ENCODE measurements around the gene TMEM106C. TPM values are rescaled to one million over a fixed set of nuclear protein-coding genes. Genes with fewer than 3 reads are reported as not detected.

TMEM106C gene
- total RNA-seq, 1 experiment from 2014 or later: 211 TPM

DNA sequence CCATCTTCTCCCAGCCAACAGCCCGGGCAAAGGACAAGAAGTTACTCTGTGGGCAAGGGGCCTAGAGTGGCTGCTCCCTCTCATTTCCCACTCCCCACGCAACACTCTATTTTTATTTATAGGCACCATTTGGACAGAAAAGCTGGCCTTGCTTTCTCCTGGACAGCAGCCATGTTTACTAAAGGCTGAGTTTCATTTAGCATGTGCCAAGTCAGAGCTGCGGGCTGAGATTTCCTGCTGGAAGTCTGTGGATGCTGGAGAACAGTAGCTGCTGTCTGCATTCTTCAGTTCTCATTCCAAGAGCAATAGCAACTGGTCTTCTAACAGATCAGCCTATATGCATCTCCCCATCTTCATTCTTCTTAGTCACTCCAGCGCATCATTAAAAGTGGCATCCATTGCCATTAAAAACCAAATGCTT, 32.6 kb downstream of the TMEM106C start:
- DNase-seq (ENCODE audit: low spot score): no peak

DNA sequence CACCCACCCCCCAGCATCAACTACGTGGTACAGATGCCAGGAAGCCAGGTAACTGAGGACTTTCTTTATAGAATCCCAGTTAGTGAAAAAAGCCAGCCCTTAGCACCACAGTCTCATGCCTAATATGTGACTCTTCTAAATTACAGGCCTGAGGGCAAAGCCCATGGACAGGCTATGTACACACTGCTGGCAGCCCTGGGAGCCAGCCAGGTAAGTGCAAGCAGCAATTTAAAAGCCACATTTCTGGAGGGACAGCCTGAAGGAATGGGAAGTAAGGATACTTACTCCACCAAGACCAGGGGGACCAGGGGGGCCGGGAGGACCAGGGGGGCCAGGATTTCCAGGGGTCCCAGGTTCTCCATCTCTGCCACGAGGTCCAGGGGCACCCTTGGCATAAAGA, 33.9 kb downstream of the TMEM106C start:
- no peak for DNase-seq (ENCODE audit: low spot score)

DNA sequence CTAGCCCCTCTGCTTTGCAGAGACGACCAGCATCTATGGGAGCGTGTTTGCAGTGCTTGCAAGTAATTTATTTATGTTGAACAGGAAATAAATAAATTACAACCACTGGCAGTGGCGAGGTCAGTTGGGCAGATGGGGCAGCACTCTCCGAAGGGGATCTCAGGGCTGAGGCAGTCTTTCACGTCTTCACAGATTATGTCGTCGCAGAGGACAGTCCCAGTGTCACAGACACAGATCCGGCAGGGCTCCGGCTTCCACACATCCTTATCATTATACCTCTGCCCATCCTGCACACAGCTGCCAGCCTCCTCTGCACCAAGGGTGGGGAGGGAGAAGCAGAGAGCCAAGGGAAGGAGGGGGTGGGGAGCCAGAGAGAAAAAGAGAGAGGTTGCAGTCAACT, 36.4 kb downstream of the TMEM106C start:
- no peak for DNase-seq (ENCODE audit: low spot score)

DNA sequence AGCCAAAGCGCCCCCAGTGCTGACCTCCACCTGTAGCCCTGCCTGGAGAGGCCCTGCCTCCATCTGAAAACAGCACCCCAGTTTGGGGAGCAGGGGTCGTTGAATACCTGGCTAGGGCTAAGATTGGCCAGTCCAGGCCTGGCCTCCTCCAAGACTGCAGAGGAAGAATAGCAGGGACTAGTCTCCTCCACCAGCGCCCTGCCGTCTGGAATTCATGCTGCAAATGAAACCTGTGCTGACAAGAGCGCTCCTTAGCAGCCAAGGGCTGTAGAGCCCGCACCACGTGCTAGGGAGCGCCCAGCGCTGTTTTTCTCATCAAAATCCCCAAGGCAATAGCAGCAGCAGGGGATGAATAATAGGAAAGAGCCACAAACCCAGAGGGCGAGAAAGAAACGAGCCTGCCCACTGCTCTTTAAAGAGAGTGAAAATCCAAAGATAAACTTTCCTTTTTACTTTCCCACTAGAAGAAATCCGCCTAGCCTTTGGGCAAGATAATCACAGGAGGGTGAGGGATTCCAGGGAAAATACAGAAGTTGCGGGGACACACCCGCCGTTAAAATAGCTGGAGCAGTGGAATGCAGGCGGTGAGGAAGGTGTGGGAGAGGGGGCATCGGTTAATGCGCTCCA, 37.6 kb downstream of the TMEM106C start:
- peak; percentile 59 for DNase-seq (ENCODE audit: low spot score)

DNA sequence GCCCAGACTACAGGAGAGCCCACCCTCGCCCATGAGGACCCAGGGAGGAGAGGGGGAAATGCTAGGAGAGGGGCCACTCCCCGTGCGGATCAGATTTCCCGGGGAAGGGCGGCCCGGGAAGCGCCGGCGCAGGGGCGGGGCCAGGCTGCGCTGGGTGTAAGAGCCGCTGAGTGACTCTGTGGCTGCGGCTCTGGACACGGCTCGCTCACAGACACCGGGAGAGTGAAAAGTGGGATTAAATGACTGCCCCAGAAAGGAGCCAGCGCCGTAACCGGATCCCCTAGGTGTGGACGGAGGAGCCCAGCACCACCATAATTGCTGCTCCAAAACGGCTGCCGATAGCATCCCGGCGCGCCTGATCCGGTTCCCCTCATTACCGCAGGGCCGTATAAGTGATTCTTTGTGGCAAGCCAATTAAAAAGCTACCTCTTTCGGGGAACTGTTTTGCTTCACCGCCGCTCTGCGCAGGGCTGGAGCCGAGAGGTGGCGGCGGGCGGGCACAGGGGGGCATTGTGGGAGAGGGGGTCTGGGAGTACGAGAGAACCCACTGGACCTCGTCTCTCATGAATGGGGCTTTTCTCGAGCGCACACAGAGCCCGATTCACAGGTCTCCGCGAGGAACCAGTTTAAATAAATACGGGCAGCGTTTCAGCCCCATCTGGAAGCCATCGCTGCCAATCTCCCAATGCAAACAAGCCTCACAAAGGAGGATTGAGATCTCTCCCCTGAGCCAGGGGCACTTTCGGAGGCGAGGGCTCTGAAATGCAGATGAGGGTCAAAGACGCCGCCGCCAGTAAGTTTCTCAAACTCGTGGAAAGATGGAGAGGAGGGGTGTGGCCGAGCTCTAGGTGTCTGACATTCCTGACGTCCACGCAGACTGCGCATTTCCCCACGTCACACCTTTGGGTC, 38.4 kb downstream of the TMEM106C start:
- DNase-seq (ENCODE audit: low spot score): no peak

DNA sequence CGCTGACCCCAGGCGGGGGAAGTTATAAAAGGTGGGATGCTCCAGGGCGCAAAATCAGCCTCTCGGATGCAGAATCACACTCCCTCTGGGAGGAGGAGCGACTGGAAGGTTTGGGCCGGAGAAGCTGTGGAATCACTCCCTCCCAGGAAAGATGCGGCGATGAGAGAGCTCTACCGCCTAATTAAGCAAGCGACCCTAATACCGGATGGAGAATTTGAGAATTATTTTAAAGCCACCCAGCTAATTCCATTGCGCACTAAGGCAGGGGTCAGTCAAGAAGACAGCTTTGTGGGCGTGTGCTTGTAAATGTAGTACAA, 39.0 kb downstream of the TMEM106C start:
- no peak for DNase-seq (ENCODE audit: low spot score)

DNA sequence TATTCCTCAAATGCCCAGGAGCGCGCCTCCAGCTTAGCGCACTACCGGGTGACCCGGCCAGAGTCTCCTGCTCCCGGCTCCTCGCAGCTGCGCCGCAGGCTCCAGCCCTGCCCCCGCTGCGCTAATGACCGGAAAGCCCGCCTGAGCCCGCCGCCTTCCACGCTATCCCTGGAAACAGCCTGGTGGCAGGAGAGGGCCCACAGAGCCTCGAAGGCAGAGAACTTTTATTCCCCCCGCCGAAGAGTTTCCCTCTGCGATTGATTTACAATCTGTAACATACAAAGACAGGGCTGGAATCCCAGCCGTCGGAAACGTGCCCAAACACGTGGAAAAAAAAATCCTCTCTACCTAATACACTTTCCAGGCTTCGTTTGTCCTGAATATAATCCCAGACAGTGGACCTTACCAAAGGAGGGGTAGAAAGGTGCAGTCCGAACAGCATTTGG, 39.4 kb downstream of the TMEM106C start:
- DNase-seq (ENCODE audit: low spot score): no peak

DNA sequence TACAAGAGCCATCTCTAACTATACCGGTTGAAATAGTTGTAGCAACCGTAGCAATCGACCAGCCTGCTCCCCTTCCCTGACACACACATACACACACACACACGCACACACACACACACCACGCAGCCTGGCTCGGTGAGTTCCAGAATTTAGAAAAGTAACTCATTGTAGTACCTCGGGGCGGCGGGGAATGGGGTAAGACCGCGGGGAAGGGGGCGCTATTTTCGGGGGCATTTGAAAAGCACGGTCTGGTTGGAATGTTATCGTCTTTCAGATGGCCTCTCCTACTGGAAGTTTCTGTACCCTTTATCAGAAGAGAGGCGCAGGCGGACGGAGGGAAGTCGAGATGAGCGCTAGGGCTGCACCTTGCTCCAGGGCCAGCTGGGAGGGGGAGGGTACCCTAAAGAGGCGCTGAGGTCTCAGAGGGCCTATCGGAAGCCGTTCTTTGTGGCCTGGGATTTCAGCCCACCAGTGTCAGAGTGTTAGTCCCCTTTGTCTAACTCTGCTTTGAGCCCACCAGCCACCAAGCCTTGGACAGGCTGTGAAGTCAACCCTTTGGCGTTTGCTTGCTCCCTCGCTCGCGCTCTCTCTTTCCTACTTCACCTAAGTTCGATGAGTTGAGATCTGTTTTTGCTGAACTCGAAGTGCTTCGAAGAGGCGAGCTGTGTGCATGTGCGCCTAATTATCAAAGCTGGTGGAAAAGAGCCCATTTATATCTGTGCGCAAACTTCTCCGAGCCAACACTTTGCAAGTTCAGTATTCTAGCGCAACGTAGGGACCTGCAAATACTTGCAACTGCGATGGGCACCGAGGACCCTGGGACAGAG, 40.0 kb downstream of the TMEM106C start:
- no peak for DNase-seq (ENCODE audit: low spot score)

DNA sequence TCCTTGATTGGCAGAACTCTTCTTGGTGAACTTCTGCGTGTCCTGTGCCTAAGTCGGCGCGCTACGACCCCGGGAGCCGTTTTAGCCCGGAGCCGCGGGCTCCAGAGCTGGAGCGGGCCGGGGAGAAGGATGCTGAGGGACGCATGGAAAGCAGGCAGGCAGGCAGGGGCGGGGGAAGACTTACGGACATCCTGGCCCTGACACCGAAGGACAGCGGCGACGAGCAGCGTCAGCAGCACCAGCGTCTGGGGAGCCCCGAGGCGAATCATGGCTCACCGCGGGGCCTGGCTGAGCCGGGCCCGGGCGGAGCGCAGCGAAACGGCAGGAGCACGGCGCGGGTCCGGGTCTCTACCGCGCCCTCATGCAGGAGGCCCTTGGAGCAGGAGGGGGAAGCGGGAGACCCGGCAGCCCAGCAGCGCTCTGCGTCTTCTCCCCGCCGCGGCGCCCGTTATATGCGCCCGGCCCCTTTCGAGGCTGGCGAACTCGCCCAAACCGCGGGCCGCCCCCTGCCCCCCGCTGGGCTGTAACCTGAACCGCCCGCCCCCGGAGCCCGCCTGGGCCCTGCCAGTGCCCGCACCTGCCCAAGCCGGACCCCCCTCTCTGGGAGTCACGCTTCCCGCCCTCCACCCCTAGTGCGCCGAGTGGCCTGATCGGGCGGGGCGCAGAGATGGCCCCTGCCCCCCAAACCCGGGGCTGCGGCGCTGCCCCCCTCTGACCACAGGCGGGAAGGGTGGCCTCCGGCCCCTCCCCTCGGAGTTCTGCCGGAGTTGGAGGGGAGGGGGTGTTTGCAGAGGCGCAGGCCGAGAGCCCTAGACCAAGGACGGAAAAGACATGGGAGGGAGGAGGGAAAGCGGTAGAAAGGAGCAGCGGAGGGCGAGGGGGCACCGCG, 40.9 kb downstream of the TMEM106C start, which contains the start of gene COL2A1:
TSS of gene COL2A1 (minus strand) at position 424 of the 889 bp plus-strand sequence. CDS start at position 269, 155 bp downstream.
- DNase-seq (ENCODE audit: low spot score): no peak

DNA sequence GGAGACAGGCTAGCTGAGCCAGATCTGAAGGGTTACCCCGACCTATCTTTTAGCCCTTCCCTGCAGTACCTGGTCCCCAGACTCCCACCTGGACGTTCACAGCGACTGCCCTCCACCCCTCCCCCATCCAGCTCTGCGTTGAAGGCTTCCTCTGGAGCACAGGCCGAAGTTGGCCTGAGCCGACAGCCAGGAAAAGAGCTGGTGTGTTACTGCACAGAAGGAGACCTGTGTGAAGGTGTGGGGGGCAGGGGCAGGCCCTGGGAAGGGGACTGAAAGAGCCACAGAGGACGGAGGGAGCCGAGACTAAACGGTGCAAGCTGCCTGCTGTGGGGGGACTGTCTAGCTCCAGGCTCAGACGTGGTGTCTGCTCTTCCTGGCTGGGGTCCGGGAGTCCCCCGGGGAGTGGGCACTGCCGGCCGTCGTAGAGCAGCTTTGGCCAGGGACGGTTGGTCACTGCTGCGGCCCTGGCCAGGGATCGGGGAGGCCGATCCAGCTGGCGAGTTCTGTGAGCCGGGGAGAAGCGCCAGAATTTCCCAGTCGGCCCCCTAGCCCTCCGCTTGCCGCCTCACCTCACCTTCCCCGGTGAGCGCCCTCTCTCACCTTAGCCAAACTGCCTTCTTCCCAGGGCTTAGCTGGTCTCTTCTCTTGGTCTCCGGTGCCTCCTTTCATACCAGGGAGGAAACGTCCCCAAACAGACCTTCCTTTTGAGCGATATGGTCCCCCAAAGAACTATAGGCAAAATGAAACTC, 41.8 kb downstream of the TMEM106C start:
- no peak for DNase-seq (ENCODE audit: low spot score)

DNA sequence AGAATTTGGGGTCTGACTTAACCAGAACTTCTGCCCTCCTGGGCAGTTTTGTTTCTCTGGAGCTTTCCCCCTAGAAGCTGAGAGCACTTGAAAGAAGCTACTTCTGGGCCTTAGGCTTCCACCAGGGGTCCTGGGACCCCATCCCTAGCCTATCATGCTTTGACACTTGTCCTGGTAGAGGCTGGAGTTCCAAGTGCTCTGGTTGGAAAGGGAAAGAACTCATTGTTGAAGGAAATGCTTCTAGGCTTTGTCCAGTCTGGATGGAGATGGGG, 42.3 kb downstream of the TMEM106C start:
- no peak for DNase-seq (ENCODE audit: low spot score)

DNA sequence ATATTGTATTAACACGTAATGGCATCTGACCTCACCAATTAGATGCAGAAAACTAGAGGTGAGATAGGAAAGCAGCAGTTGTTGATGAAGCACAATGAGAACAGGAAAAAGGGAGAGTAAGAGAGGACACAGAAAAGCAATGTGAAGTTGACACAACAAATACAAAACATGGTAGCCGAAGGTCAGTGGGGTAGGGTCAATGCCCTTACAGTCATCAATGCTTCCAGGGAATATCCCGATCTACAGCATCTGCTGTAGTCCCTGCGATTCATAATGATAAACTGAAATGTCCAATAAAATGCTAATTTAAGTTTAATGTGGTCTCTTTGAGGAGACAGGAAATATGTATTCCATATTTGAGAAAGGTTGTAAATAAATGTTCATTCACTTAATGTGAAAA, 43.8 kb downstream of the TMEM106C start:
- DNase-seq (ENCODE audit: low spot score): no peak

DNA sequence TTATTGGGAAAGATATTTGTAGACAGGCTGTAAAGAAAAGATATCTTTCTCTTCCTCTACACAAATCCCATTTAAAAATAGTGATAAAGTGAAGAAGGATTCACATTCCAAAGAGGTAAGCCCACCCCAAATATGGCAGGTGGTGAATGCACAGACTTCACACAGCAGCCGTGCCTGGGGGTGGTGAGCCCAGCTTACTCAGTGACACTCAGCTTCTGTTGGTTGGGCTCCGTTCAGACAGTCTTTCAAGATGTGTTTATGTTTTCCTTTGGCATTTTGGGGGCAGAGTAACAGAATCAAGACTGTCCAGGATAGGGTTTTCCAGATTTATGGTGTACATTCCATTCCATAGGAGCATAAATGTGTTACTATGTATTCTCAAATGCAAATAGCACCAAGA, 45.0 kb downstream of the TMEM106C start:
- no peak for DNase-seq (ENCODE audit: low spot score)

DNA sequence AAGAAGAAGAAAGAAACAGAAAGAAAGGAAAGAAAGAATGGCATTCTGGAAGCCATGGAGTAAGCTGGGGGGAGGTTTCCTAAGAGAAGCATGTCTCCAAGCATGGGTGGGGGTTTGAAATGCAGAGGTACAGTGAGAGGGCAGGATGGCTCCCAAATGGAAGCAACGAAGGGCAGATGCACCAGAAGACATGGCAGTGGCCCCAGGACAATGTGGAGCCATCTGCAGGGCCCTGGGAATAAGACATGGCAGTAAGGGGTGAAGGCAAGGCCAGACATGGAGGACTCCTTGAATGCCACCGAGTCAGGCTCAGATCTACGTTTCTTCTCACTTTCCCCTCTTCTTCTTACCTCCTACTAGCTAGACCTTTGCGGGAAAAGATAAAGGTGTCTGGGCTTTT, 45.6 kb downstream of the TMEM106C start:
- DNase-seq (ENCODE audit: low spot score): no peak

DNA sequence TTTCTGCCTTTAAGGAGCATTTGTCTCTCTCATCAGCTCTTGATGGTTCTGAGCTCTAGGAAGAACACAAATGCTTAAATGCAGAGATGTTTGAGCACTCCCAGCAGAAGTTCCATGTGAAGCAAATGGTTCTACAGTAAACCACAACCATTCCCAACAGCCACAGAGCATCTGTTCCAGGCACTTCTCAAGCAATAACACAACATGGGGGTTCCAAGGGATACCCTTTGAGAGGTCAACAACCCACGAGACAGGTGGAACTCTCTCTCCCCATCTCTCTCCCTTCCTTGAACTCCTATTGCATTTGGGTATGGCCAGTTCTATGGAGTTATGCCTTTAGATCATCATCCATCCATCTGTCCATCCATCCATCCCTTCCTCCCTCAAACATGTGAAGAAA, 46.1 kb downstream of the TMEM106C start:
- DNase-seq (ENCODE audit: low spot score): no peak

DNA sequence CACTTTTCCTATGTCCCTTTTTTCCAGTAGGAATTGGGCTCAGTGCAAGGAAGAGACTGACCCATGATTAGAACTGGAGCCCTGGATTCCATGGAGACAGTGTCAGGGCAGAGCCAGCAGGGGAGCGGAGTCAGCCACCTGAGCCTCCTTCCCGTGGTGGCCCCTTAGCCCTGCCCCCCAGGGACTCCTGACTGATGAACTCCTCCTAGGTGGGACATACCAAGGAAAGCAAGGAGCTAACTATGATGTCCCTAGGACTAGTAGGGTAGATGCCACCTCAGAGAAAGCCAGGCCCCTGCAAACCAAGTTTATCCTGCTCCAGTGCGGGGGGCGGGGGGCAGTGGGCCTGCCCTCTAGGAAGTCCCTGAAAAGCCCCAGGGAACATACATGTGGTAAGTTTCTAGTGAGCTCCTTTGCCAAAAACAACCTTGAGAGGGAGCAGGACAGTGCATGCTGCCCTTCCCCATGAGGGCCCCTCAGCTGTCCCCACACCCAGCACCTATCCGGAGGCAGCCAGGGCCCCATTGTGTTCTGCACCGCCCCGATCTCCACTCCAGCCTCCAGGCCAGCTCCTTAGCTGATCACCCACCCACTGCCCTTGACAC, 47.1 kb downstream of the TMEM106C start:
- DNase-seq (ENCODE audit: low spot score): no peak

DNA sequence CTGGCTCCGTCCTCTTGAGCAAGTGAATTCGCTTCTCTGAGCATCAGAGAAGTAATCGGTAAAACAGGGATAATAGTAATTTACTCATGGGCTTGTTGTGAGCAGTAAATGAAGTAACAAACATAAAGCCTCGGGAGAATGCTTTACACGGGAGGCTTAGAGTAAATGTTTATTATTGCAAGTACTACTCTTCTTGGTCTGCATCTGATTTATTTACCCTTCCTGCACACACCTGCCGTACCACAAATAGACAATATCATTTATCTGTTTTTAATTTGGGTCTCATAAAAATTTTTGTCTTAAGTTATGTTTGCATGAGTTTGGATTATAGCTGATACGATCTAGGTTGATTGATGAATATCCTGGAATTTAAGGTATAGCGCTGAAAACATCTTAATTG, 48.7 kb downstream of the TMEM106C start:
- no peak for DNase-seq (ENCODE audit: low spot score)

DNA sequence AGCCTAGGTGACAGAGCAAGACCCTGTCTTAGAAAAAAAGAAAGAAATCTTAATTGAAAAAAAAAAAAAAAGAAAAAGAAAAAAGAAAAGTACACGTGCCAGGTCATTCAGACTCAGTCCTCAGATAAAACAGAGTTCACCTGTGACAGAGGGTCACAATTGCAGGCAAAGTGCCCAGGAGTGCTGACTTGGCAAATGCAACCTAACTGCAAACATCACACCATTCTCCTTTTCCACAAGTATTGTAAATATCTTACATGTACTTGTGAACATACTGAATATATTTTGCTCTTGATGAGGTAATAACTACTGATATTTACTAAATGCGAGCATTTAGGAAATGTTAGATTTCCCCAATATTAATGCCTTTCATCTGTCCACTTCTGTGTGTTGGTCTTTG, 49.9 kb downstream of the TMEM106C start:
- DNase-seq (ENCODE audit: low spot score): no peak

DNA sequence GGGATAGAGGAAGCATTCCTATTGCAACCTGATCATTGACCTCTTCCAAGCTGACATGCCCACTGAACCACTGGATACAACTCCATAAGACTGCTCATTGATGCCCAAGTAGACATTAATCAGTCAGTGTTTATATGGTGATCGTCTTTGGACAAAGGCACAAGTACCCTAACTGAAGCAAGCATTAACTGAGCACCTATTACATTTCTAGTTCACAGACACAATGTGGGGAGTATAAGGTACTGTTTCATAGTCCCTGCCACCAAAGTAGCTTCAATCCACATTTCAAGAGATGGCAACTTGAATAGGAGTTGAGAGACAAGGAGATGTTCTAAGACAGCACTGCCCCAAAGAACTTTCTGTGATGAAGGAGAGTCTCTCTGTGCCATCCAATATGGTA, 51.7 kb downstream of the TMEM106C start:
- no peak for DNase-seq (ENCODE audit: low spot score)

DNA sequence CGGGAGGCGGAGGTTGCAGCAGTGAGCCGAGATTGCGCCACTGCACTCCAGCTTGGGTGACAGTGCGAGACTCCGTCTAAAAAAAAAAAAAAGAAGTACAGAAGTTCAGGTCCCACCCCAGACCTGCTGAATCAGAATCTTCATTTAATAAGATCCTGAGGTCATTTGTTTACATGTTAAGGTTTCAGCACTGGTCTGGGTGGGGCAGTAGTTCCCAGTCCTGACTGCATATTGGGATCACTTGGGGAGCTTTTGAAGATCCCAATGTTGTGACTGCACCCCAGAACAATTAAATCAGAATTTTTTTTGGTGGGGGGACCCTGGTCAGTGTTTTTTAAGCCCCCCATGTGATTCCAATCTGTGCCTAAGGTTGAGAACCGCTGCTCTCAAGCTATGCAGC, 52.6 kb downstream of the TMEM106C start:
- no peak for DNase-seq (ENCODE audit: low spot score)
